Right atrium auricular region (tissue), 2 donors: ENCODE measurements around the gene TAS2R31. TPM values are rescaled to one million over a fixed set of nuclear protein-coding genes. Genes with fewer than 3 reads are reported as not detected.

ENCODE experiments used
- DNase-seq: peaks from one replicate; pipeline ENCODE4 v3.0.0-alpha.2; 2019; ENCODE audit warnings: low spot score
- H3K27ac ChIP-seq, 2 donors: fragments of 200-600 bp; sonication (generic); 1 replicate in 1 of 2; 2 replicates in 1 of 2; pipeline ENCODE4 v1.5.1; 2016 to 2019
- H3K27me3 ChIP-seq, 2 donors: fragments of 200-600 bp; sonication (generic); one replicate each; pipeline versions ENCODE4 v1.5.1 to v1.6.0; 2017 to 2019
- H3K36me3 ChIP-seq: fragments of 200-600 bp; sonication (generic); one replicate; pipeline ENCODE4 v1.5.1; 2016
- H3K4me1 ChIP-seq, 2 donors: fragments of 200-600 bp; sonication (generic); one replicate each; pipeline versions ENCODE4 v1.5.1 to v1.6.0; 2017 to 2019
- H3K4me3 ChIP-seq, 2 donors: fragments of 200-600 bp; sonication (generic); 1 replicate in 1 of 2; 2 replicates in 1 of 2; pipeline ENCODE4 v1.5.1; 2017 to 2019; ENCODE audit warnings: mild to moderate bottlenecking in 1 of 2, moderate library complexity in 1 of 2
- H3K9me3 ChIP-seq, 2 donors: fragments of 200-600 bp; sonication (generic); one replicate each; pipeline ENCODE4 v1.5.1; 2019
- CTCF ChIP-seq, 2 donors: fragments of 200-600 bp; sonication (generic); IDR thresholded peaks; one replicate each; pipeline ENCODE4 v1.5.1; 2019; ENCODE audit warnings: antibody characterized with exemption in 2 of 2
- total RNA-seq, 2 donors: library from RNA; depleted of rRNA; stranded (reverse); fragments of >200 nt; gene quantifications; one replicate each; pipeline ENCODE4 v1.1.0, GENCODE V29; 2016

Gene TAS2R31
- total RNA-seq, 2 donors from 2014 or later: 0.59 TPM; not detected in 1

GRCh38 chr12:10989107-10989506 is 42.1 kb downstream of the TAS2R31 start:
- no peak for TF ChIP-seq CTCF (IDR thresholded peaks at IDR 0.05)
- no peaks in the 10 kb centered on the region for H3K27me3 ChIP-seq
- H3K27ac ChIP-seq: no peak overlapping the region
- DNase-seq: no peak
- no peaks in the 10 kb centered on the region for H3K4me1 ChIP-seq
- no peaks in the 10 kb centered on the region for H3K36me3 ChIP-seq
- no peak overlapping the region for H3K4me3 ChIP-seq
- no peaks in the 10 kb centered on the region for H3K9me3 ChIP-seq

DNA sequence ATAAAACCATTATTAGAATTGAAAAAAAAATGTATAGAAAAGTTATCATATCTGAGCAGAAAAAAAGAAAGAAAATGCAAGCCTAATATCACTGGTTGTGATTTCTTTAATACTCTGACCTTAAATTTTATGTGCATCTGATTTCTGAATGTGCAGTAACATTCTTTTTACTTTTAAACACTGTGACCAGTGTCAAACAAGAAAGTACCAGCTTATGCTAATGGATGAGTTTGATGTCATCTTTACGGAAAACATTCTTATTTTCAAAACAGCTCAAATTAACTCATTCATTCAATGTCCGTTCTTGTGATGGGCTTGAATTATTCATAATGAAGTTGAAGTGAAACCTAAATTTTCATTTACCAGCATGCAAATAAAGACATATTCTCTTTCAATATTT is 44.4 kb downstream of the TAS2R31 start, which contains the start of gene TAS2R50:
Gene TAS2R50, minus strand, starts transcription at position 101 of the 400 bp plus-strand sequence. Its CDS starts 52 bp downstream, at position 49.
- no peak for DNase-seq

DNA sequence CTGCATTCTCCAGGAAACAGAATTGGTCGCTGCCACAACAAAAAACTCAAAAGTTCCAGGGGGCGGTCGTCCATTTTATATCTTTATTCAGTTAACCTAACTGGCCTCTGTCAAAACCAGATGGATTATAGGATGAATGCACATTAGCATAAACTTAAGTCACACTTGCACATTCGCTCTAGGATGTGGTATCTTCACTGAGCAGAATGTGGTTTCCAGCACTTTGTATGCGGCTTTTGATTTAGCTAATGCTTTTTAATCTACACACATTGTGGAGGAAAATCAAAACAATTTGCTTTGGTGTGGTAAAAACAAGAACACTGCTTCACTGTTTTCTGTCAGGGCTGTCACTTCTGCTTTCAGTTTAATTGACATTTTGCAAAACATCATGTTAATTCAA is 49.0 kb downstream of the TAS2R31 start:
- Histone ChIP-seq H3K9me3 (no peaks in the 10 kb centered on the region), H3K27ac (no peak overlapping the region), H3K4me3 (no peak overlapping the region), H3K36me3 (no peaks in the 10 kb centered on the region), H3K27me3 (no peaks in the 10 kb centered on the region), H3K4me1 (no peaks in the 10 kb centered on the region)
- DNase-seq: no peak
- TF ChIP-seq CTCF (IDR thresholded peaks at IDR 0.05): no peak

More for the DNA sequence above, 44.4 kb downstream of the TAS2R31 start, which contains the start of gene TAS2R50:
- Histone ChIP-seq H3K27me3 (no peaks in the 10 kb centered on the region), H3K27ac (no peak within 1 kb of the TSS), H3K4me3 (no peak within 1 kb of the TSS), H3K4me1 (no peaks in the 10 kb centered on the region), H3K36me3 (no peaks in the 10 kb centered on the region), H3K9me3 (no peaks in the 10 kb centered on the region)
- TF ChIP-seq CTCF (IDR thresholded peaks at IDR 0.05): no peak

Other genes with a start within 250 kb of the TAS2R31 start
- not detected for gene TAS2R7, start 228.8 kb downstream of the TAS2R31 start, total RNA-seq
- gene TAS2R8, start 224.1 kb downstream of the TAS2R31 start, total RNA-seq: not detected
- not detected for gene TAS2R9, start 221.2 kb downstream of the TAS2R31 start, total RNA-seq
- gene TAS2R10, start 205.0 kb downstream of the TAS2R31 start, total RNA-seq: not detected
- gene PRR4, start 181.9 kb downstream of the TAS2R31 start, total RNA-seq: 1 to 10 TPM in 1 of 2 donors, not detected in 1; 1.6 TPM
- gene PRH1, start 147.2 kb downstream of the TAS2R31 start, total RNA-seq: 10 to 100 TPM in 1 of 2 donors, 1 to 10 TPM in 1; 9.2 to 13.1 TPM
- gene TAS2R13, start 121.8 kb downstream of the TAS2R31 start, total RNA-seq: under 1 TPM; 0.24 to 0.63 TPM
- gene PRH2, start 102.2 kb downstream of the TAS2R31 start, total RNA-seq: not detected
- gene TAS2R14, start 92.1 kb downstream of the TAS2R31 start, total RNA-seq: 1 to 10 TPM in 1 of 2 donors, under 1 TPM in 1; 0.39 to 1.2 TPM
- 1 to 10 TPM in 1 of 2 donors, not detected in 1; 1.2 TPM for gene TAS2R50, start 44.5 kb downstream of the TAS2R31 start, total RNA-seq
- under 1 TPM; 0.24 to 0.33 TPM for gene TAS2R20, start 33.1 kb downstream of the TAS2R31 start, total RNA-seq
- under 1 TPM; 0.35 to 0.89 TPM for gene TAS2R19, start 8.8 kb downstream of the TAS2R31 start, total RNA-seq
- under 1 TPM in 1 of 2 donors, not detected in 1; 0.67 TPM for gene TAS2R46, start 30.9 kb upstream of the TAS2R31 start, total RNA-seq
- gene TAS2R43, start 60.9 kb upstream of the TAS2R31 start, total RNA-seq: 1 to 10 TPM in 1 of 2 donors, under 1 TPM in 1; 0.35 to 2.0 TPM
- under 1 TPM; 0.44 to 0.90 TPM for gene TAS2R30, start 103.2 kb upstream of the TAS2R31 start, total RNA-seq
- gene SMIM10L1, start 139.8 kb upstream of the TAS2R31 start, total RNA-seq: 10 to 100 TPM; 11.8 to 13.3 TPM
- not detected for gene TAS2R42, start 155.5 kb upstream of the TAS2R31 start, total RNA-seq
- not detected for gene PRB3, start 238.3 kb upstream of the TAS2R31 start, total RNA-seq